NCI-H446 (cell line): ENCODE measurements around the gene HOGA1.

Source experiments
- DNase-seq, 2 experiments: peaks; one replicate each; lab custom pipeline; 2025; lab: John Stamatoyannopoulos, UW

Gene HOGA1

DNA sequence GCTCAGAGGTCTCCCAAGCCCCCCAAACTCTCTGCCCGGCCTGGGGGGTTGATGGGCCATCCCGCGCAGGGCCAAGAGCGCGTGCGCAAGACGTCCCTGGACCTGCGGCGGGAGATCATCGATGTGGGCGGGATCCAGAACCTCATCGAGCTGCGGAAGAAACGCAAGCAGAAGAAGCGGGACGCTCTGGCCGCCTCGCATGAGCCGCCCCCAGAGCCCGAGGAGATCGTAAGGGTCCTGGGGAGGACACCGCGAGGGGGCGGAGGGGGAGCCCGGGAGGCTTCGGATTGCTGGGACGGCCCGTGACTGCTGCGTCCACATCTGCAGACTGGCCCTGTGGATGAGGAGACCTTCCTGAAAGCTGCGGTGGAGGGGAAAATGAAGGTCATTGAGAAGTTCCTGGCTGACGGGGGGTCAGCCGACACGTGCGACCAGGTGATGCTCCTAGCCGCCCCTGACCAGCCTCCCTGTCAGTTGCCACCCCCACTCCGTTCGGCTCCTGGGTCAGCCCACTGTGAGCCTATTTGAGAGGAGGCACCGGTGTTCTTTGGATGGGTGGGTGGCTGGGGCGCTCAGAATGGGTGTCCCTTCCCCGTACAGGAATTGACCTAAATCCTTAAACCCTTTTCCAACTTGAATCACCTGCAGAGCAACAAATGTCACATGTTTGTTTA, 5.9 kb upstream of the HOGA1 start:
- no peak for DNase-seq

DNA sequence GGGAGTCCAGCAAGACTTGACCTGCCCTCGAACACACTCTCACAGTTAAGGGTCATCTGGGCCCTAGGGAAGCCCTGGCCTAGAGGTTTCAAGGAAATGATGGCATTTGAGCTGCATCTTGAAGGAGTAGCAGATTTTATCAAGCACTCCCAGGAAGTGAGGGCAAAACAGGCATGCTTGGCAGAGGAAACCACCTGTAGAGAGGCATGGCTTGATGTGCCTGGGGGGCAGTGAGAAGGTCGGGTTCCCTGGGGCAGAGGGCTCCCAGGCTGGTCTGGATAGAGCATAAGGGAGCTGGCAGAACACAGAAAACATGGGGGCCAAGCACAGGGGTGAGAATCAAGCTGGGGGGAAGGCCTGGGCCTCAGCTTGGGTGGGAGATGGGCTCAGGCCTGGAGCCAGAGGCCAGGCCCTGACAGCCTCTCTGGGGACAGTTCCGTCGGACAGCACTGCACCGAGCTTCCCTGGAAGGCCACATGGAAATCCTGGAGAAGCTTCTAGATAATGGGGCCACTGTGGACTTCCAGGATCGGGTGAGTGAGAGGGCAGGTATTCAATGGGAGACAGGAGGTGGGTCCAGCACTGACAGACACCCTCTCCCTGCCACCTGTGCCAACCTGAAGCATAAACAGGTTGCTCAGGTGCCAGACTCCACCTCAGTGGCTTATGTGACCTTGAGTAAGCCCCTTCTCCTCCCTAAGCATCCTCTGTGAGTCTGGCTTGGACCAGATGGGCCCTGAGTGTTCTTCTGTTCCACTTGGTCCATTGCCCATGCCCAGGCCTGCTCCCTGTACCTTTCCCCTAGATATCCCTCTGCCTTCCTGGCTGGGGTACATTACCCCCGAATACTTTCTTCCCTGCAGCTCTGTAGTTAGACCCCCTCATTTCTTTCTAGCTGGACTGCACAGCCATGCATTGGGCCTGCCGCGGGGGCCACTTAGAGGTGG, 3.5 kb upstream of the HOGA1 start:
- no peak for DNase-seq

DNA sequence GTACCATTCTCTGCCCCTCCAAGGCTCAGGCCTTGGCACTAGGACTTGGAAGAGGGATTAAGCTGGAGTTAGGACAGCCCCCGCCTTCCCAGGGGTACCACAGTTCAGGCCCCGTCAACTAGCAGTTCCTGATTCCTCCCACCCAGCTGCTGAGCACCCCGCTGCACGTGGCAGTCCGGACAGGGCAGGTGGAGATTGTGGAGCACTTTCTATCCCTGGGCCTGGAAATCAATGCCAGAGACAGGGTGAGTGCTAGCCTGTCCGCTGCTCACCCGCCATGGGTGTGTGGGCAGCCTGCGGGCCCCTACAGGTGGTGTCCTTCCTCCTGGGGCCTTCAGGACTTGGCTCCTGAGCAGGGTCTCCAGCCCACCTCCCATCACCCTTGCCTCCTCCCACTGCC, 2.0 kb upstream of the HOGA1 start:
- no peak for DNase-seq

DNA sequence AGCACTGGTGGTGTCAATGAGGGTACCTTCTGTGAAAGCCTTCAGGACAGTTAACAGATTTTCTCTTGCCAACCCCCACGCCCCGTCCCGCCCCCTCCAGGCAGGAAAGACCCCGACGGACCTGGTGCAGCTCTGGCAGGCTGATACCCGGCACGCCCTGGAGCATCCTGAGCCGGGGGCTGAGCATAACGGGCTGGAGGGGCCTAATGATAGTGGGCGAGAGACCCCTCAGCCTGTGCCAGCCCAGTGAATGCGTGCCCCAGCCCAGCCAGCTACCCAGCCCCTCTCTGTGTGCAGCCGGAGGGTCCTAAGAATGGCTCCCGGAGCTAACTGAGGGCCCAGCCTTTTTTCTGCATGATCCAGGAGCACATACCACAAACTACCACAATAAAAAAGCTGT, 713 bp upstream of the HOGA1 start:
- DNase-seq: no peak

DNA sequence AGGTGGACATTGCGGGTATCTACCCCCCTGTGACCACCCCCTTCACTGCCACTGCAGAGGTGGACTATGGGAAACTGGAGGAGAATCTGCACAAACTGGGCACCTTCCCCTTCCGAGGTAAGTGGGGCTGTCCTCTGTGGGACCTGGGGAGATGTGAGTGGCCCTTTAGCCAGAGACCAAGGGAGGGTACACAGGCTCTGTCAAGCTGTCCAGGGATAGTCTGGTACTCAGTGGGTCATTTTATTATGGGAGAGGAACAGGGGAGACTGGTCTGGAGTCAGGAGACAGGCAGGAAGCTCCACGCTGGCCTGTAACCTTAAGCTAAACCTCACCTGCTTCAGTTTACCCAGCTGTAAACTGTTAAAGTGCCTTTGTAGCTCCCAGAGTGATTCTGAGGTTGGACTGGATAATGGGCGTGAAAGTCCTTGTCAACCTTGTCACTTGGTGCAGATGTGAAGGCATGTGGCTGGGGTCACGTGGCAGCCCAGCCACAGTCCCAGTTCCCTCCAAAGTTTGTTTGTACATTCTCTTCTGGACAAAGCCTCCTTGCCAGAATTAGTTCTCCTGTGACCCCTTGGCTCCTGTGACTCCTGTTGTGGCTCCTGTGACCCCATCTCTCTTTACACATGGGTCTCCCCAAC, 729 bp downstream of the HOGA1 start:
- no peak for DNase-seq

DNA sequence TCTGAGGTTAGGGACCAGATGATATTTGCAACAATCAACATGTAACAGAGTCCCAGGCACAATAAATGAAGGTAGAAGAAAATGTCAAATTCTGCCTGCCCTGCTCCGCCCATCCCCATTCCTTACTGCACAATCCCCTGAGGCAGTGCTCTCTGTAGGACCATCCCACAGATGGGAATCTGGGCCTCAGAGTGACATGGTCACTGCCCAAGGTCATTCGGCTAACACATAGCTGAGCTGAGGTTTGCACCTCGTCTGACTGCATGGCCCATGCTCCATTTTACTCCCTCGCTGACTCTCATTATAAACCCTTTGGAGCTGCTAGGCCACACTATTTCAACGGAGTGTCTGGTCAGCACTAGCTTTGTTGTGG, 1.2 kb downstream of the HOGA1 start:
- no peak for DNase-seq

DNA sequence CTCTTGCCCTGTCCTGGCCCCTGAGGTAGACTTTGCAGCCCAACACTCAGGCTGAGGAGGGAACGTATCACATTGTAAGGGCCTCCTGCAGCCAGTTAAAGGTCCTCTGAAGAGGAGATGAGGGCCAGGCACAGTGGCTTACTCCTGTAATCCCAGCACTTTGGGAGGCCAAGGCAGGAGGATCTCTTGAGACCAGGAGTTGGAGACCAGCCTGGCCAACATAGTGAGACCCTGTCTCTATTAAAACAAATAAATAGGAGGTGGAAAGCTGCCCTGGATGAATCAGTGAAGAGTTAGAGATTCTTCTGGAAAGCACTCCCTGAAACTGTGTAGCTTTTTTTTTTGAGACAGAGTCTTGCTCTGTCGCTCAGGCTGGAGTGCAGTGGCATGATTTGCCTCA, 3.0 kb downstream of the HOGA1 start:
- DNase-seq: no peak

DNA sequence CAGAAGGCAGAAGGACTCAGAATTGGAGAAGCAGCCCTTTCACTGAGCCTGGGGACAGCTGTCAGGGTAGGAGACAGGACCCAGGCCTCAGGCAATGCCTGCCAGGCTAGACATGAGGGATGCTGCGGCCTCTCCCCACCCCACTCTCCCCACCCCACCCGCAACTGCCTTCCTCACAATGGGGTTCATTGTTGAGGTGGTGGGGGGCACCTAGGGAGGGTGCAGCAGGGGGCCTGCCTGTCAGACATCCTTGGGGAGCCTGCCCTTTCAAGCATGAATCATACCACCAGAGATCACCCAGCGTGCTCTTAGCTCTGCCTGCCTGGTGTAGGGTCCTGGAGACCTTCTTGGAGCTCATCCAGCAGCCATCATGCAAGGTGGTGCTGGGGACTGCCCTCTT, 5.3 kb downstream of the HOGA1 start, which contains the start of gene C10orf62:
Gene C10orf62, plus strand, starts transcription at position 243 of the 400 bp plus-strand sequence. CDS start 177 bp downstream, outside the sequence.
- no peak for DNase-seq

DNA sequence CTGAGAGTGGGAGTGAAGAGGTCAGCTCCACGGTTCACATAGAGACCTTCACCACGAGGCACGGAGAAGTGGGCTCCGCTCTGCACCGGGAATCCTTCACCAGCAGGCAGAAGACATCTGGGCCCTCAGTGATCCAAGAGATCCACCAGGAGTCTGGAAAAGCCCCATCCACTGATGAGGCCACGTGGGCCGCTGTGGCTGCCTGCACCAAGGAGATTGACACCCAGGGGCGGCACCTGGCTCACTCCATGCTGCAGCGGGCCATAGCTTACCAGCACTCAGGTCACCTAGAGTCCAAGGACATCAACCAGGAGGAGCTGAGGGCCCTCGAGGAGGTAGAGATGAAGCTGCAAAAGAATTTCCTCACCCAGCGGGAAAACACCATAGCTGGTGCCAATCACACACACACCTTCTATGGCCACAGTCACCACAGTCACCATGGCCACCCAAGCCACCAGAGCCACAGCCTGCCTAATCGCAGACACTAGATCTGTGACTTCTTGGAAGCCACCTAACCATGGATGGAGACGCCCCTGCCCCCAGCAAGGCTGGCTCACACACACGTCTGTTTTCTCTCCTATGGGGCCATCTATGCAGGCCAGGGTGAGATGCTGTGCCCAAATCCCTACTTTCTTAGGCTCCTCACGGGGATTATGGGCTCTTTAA, 6.0 kb downstream of the HOGA1 start:
- DNase-seq: no peak

DNA sequence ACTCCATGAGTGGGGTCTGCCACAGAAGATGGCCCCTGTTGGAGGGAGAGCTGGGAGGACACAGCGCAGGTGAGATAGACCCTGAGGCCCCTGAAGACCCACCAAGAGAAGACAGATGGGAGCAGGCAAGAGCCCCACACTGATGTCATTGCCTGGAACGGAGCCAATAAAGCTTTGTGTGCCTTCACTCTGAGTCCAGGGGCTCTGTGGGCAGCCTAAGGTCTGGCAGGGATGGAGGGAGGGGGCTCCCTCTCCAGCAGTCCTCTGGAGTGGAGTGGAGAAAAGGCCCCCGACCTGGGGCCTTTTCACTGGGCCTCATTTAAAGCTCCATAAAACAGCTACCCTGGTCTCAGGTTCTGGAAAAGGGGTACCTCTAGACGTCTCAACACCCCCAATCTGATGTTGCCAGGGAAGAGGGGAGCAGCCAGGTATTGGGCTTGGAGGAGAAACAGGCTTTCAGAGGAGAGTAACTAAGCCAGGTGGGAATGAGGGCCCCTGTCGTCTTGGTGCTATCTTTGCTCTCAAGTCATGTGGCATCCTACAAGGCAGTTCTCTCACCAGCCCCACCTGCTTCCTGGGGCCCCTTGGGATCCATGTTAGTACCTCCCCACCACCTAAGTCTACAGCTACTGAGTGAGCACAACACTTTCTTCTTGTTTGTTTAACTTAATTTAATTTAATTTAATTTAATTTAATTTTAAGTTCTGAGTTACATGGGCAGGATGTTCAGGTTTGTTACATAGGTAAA, 6.7 kb downstream of the HOGA1 start:
- DNase-seq: no peak

DNA sequence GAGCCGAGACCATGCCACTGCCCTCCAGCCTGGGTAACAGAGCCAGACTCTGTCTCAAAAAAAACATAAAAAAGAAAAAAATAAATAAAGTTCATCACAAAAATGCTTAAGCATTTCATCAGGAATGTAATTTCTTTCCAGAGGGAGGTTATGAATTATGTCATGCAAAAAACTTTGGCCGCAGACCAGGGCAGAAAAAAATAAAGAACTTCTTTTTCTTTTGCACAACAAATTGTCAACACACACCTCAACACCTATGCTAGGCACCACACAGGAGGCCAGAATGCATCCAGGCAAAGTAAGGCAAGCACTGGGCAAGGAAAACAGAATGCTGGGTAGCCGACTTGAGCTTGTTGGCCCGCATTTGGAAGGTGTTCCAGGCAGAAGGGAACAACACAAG, 9.2 kb downstream of the HOGA1 start:
- DNase-seq: no peak

DNA sequence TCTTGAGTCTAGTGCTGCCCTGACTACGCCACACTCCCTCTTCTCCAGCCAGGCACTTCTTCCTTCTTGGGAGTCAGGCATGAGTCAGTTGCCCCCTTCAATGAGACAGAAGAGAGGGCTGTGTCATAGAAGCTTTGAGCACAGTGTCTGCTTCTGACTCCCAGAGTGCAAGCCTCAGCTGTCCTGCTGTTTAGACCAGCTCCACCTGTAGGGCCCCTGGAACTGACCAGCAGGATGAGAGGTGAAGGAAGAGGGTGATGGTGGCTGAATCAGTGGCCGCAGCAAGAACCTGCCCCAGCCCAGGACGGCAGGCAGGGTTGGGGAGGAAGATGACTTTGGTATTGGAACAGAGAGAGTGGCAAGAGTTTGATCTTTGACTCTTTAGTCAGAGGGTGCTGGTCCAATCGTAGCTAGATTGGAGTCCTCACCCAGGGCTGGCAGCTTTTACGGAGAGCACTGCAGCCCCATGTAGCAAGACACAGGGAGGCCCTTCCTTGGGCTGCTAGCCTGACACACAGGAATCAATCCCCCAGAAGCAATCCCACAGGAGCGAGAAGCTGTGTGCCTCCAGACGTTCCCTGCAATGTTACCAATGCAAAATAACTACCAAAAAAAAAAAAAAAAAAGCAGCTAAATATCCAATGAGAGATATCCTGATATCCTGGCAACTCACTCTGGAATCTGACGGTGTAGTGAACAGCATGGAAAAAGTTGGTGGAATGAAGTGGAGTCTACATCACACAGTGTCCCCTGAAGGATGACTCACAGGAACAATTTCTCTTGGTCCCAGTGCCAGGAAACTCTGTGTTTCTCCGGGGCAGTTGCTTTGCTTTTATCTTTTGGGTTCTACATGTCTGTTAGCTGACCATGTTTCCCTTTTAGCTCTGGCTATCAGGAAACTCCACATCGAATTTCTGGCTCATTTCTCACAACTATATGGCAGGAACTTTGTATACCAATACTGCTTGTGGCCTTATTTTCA, 12.2 kb downstream of the HOGA1 start:
- DNase-seq: no peak

DNA sequence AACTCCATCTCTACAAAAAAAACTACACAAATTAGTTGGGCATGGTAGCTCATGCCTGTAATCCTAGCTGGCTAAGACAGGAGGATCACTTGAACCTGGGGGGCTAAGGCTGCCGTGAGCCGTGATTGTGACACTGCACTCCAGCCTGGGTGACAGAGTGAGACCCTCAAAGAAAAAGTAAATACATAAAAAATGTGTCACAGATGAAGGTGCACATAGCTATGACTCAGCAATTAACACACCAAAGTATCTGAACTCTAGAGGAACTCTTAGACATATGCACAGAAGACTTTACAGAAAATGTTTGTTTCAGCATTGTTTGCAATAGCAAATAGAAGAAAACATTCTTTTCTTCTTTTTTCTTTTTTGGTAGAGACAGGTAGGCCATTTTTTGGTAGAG, 13.6 kb downstream of the HOGA1 start:
- no peak for DNase-seq

DNA sequence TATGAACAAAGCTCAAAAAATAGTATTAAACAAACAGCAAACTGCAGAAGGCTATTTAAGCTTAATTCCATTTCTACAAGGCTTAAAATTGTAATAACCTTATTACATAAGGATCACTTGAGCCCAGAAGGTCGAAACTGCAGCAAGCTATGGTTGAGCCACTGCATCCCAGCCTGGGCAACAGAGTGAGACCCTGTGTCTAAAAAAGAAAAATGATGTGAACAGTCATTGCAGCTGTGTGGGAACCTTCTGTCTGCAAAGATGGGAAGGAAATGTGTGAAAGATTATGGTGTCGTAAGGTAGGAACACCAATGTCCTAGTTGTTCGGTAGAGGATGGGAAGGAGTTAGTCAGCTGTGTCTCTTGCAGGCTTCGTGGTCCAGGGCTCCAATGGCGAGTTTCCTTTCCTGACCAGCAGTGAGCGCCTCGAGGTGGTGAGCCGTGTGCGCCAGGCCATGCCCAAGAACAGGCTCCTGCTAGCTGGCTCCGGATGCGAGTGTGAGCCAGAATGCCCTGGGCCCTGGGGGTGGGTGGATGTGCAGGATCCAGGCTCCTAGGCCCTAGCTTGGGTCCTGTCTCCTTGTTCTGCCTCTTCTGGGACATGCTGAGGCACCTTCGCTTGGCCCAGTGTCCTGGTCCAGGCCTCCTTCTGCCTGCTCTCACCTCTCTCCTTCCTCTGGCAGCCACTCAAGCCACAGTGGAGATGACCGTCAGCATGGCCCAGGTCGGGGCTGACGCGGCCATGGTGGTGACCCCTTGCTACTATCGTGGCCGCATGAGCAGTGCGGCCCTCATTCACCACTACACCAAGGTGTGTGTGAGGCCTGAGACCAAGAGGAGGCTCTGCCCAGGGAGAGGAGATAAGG, 14.4 kb downstream of the HOGA1 start:
- no peak for DNase-seq

DNA sequence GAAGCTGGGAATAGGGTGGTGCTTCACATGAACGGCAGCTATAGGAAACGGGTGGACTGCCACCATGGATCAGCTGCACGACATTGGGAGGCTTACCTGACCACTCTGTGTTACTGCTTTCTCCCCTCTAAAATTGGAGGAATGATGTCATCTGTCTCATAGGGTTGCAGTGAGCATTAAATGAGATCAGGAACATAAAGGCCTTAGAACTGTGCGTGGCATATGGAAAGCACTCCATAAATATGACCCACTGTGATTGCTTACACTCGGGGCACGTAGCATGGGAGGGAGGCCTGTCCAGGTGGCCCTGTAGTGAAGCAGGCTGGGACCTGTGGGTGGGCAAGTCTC, 15.1 kb downstream of the HOGA1 start:
- no peak for DNase-seq

DNA sequence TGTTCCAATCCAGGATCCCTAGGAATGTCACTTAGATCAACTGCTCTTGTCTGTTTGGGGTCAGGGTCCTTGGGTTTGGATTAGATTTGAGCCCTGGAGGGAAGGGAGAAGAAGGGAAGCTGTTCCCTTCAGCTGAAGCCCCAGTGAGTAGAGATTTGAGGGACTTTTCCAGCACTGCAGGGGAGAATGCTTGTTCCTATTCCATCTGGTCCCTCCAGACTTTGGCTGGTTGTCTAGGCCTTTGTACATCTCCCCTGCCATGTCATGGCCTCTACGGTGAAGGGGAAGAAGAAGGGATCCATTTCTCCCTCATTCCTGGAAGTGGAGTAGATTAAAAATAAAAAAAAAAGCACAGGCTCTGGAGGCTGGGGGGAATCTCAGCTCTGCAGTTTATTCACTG, 16.4 kb downstream of the HOGA1 start:
- no peak for DNase-seq

DNA sequence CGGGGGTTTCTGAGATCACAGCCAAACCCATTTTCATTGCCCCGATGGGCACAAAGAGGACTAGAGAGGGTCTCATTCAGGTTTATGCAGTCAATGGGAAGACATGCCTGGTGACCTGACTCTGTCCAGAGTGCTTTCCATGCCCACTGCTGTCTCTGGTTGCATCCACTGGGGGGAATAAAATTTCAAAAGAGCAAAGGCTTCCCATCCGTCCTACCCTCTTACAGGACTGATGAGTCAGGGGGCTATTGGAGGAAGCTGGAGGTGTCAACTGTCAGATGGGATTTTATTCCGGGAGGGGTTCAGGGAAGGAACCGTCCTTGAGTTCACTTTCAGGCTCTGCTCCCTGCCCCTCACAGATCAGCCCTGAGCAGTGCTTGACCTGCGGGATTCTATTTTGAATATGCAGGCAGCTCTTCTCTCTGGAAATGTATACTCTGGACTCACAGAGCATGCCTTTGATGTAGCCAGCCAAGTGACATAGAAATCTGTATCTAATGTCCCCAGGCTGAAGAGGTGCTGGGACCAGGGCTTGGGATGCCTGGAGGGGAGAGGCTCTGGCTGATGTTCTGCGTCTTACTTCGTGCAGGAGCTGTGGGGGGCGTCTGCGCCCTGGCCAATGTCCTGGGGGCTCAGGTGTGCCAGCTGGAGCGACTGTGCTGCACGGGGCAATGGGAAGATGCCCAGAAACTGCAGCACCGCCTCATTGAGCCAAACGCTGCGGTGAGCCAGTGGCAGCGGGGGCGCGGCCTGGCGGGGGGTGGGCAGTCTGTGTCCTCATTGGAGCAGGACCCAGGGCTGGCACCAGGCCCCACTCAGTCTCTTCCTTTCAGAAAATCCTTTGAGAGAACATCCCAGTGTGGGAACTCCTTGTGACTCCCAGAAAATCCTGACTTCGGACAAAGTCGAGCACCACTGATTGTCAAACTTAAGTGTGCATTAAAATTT, 17.4 kb downstream of the HOGA1 start:
- no peak for DNase-seq

DNA sequence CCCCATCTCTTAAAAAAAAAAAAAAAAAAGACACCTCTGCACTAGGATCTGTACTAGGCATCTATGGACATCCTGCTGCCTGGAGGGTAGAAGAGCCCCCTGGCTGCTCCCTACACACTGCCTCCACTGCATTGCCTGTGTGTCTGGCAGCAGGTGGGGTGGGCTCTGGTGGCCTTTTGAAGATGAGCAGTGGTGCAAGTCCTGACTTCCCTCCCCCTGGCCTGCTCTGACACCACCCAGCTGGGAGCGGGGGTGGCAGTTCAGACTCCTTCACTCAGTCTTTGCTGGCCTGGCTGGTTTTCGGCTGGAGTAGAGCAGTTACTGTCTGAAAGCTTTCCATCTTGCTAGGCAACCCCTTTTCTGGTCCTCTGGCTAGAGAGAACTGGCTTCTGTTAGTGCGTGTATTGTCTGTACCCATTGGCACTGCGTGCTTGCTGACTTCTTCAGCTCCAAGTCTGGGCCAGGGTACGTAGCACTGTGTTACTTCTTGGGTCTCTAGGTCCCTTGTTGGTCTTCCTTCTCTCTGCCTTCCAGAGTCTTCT, 23.0 kb downstream of the HOGA1 start:
- no peak for DNase-seq
